Neural progenitor cell (in vitro differentiated cells): Measurements from ENCODE around the gene PRKAB1. TPM values are rescaled to one million over a fixed set of nuclear protein-coding genes. Genes with fewer than 3 reads are reported as not detected.

Experiments used
- DNase-seq: peaks from one replicate; pipeline ENCODE4 v3.0.0-alpha.2; 2016; ENCODE audit warnings: low spot score
- H2AFZ ChIP-seq: fragments of 200-600 bp; sonication (generic); replicated peaks from 2 replicates; pipeline ENCODE4 v1.6.1; 2016; ENCODE audit warnings: antibody characterized with exemption
- H3F3A ChIP-seq: fragments of 200-600 bp; sonication (generic); 2 replicates; pipeline ENCODE4 v1.6.1; 2016; ENCODE audit warnings: antibody characterized with exemption, low read depth
- H3K27ac ChIP-seq: fragments of 200-600 bp; sonication (generic); 2 replicates; pipeline ENCODE4 v1.5.1; 2016; ENCODE audit warnings: mild to moderate bottlenecking
- H3K27me3 ChIP-seq: fragments of 200-600 bp; sonication (generic); 2 replicates; pipeline ENCODE4 v1.6.1; 2016; ENCODE audit warnings: mild to moderate bottlenecking, moderate library complexity
- H3K36me3 ChIP-seq: fragments of 200-600 bp; sonication (generic); 2 replicates; pipeline ENCODE4 v1.5.1; 2016
- H3K4me1 ChIP-seq: fragments of 200-600 bp; sonication (generic); 2 replicates; pipeline ENCODE4 v1.6.1; 2016; ENCODE audit warnings: mixed run types
- H3K4me2 ChIP-seq: fragments of 200-600 bp; sonication (generic); 2 replicates; pipeline ENCODE4 v1.6.1; 2016
- H3K4me3 ChIP-seq: fragments of 200-600 bp; sonication (generic); 2 replicates; pipeline ENCODE4 v1.5.1; 2016
- H3K79me2 ChIP-seq: fragments of 200-600 bp; sonication (generic); 2 replicates; pipeline ENCODE4 v1.6.1; 2016; ENCODE audit warnings: low read depth
- H3K9ac ChIP-seq: fragments of 200-600 bp; sonication (generic); 2 replicates; pipeline ENCODE4 v1.6.1; 2016
- H3K9me3 ChIP-seq: fragments of 200-600 bp; sonication (generic); 2 replicates; pipeline ENCODE4 v1.5.1; 2016; ENCODE audit warnings: low read depth
- H4K20me1 ChIP-seq: fragments of 200-600 bp; sonication (generic); 2 replicates; pipeline ENCODE4 v1.6.1; 2016; ENCODE audit warnings: low read depth
- H3K27ac Mint-ChIP-seq: 3 replicates; pipeline ENCODE4 v1.8.0; 2021; ENCODE audit warnings: mixed read lengths
- H3K27me3 Mint-ChIP-seq: 2 replicates; pipeline ENCODE4 v1.8.0; 2022; ENCODE audit warnings: low read depth, mild to moderate bottlenecking, inconsistent platforms, moderate library complexity, mixed read lengths; ENCODE audit not compliant: insufficient read depth
- H3K36me3 Mint-ChIP-seq: 3 replicates; pipeline ENCODE4 v1.8.0; 2021; ENCODE audit warnings: mixed read lengths
- H3K4me1 Mint-ChIP-seq: 3 replicates; pipeline ENCODE4 v1.8.0; 2021; ENCODE audit warnings: mixed read lengths
- H3K4me3 Mint-ChIP-seq: 3 replicates; pipeline ENCODE4 v1.8.0; 2021; ENCODE audit warnings: mild to moderate bottlenecking, moderate library complexity, mixed read lengths
- H3K9me3 Mint-ChIP-seq: 3 replicates; pipeline ENCODE4 v1.8.0; 2020; ENCODE audit warnings: mixed read lengths
- CTCF ChIP-seq: fragments of 200-600 bp; sonication (generic); IDR thresholded peaks from 2 replicates; pipeline ENCODE4 v1.5.1; 2017; ENCODE audit warnings: antibody characterized with exemption, mild to moderate bottlenecking
- EZH2 ChIP-seq: fragments of 200-600 bp; sonication (generic); IDR thresholded peaks from 2 replicates; pipeline ENCODE4 v1.6.1; 2017; ENCODE audit warnings: antibody characterized with exemption, mild to moderate bottlenecking, moderate library complexity
- EZH2phosphoT487 ChIP-seq: fragments of 200-600 bp; sonication (generic); IDR thresholded peaks from 2 replicates; pipeline ENCODE4 v1.6.1; 2017; ENCODE audit warnings: antibody characterized with exemption
- total RNA-seq: library from RNA; depleted of rRNA; stranded (reverse); fragments of >200 nt; gene quantifications from 2 replicates; pipeline ENCODE4 v1.2.3, GENCODE V29; 2015; ENCODE audit warnings: low replicate concordance

Gene PRKAB1
- total RNA-seq, 1 donor from 2014 or later, result 24.5 TPM

DNA sequence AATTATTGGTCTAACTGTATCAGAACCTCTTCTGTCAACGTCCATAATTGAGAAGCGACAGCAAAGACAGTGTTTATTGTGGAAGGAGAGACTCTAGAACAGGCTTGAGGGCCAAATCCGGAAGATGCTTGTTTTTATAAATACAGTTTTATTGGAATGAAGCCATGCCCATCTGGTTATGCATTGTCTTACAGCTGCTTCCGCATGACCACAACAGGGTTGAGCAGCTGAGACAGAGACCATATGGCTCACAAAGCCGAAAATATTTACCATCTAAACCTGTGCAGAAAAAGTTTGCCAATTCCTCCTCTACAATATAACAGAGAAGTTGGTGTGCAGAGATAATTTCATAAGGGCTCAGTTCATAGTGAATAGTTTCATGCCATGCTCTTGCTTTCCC lies 24.5 kb downstream of the PRKAB1 start:
- no peak overlapping the region for H3K27ac Mint-ChIP-seq

GRCh38 chr12:119692997-119693396 lies 25.1 kb downstream of the PRKAB1 start:
- H3K4me1 Mint-ChIP-seq, result peaks cover 6% of the 10 kb centered on the region
- no peak overlapping the region for H3K4me2 ChIP-seq
- TF ChIP-seq EZH2, result no peak
- no peak for TF ChIP-seq CTCF
- no peak for TF ChIP-seq EZH2phosphoT487

More for the DNA sequence above, 24.5 kb downstream of the PRKAB1 start:
- H3K36me3 ChIP-seq, result no peaks in the 10 kb centered on the region
- DNase-seq, result no peak
- no peaks in the 10 kb centered on the region for H3F3A ChIP-seq
- no peak overlapping the region for H3K4me3 ChIP-seq
- no peaks in the 10 kb centered on the region for H4K20me1 ChIP-seq
- Mint-ChIP-seq H3K9me3 (no peaks in the 10 kb centered on the region), H3K27me3 (no peaks in the 10 kb centered on the region), H3K4me1 (peaks cover 6% of the 10 kb centered on the region), H3K36me3 (peaks cover 24% of the 10 kb centered on the region), H3K4me3 (no peak overlapping the region)
- TF ChIP-seq EZH2phosphoT487 (no peak), EZH2 (no peak), CTCF (no peak)
- no peak overlapping the region for H3K9ac ChIP-seq
- no peak overlapping the region for H3K27ac ChIP-seq
- H3K4me1 ChIP-seq, result no peaks in the 10 kb centered on the region
- H3K9me3 ChIP-seq, result no peaks in the 10 kb centered on the region
- no peaks in the 10 kb centered on the region for H3K79me2 ChIP-seq
- no peak overlapping the region for H2AFZ ChIP-seq
- H3K4me2 ChIP-seq, result no peak overlapping the region
- no peaks in the 10 kb centered on the region for H3K27me3 ChIP-seq

GRCh38 chr12:119693511-119693910 lies 25.6 kb downstream of the PRKAB1 start:
- Histone ChIP-seq H3K79me2 (no peaks in the 10 kb centered on the region), H3K9ac (no peak overlapping the region), H3F3A (no peaks in the 10 kb centered on the region), H3K27ac (no peak overlapping the region), H3K27me3 (no peaks in the 10 kb centered on the region), H3K9me3 (no peaks in the 10 kb centered on the region), H3K4me3 (no peak overlapping the region), H3K4me2 (no peak overlapping the region), H4K20me1 (no peaks in the 10 kb centered on the region), H3K4me1 (no peaks in the 10 kb centered on the region), H3K36me3 (no peaks in the 10 kb centered on the region), H2AFZ (no peak overlapping the region)
- peaks cover 6% of the 10 kb centered on the region for H3K4me1 Mint-ChIP-seq
- no peaks in the 10 kb centered on the region for H3K9me3 Mint-ChIP-seq
- no peaks in the 10 kb centered on the region for H3K27me3 Mint-ChIP-seq
- no peak overlapping the region for H3K27ac Mint-ChIP-seq
- no peak overlapping the region for H3K4me3 Mint-ChIP-seq
- TF ChIP-seq EZH2phosphoT487 (no peak), EZH2 (no peak), CTCF (no peak)
- H3K36me3 Mint-ChIP-seq, result peaks cover 25% of the 10 kb centered on the region
- no peak for DNase-seq

More at GRCh38 chr12:119692997-119693396, 25.1 kb downstream of the PRKAB1 start:
- H3K9me3 Mint-ChIP-seq, result no peaks in the 10 kb centered on the region
- H3K27ac ChIP-seq, result no peak overlapping the region
- H4K20me1 ChIP-seq, result no peaks in the 10 kb centered on the region
- H3K4me3 ChIP-seq, result no peak overlapping the region
- H3K36me3 Mint-ChIP-seq, result peaks cover 24% of the 10 kb centered on the region
- no peaks in the 10 kb centered on the region for H3K27me3 Mint-ChIP-seq
- no peak overlapping the region for H3K4me3 Mint-ChIP-seq
- no peak overlapping the region for H2AFZ ChIP-seq
- H3K27ac Mint-ChIP-seq, result no peak overlapping the region
- no peak for DNase-seq
- H3K27me3 ChIP-seq, result no peaks in the 10 kb centered on the region
- no peaks in the 10 kb centered on the region for H3K9me3 ChIP-seq
- H3K4me1 ChIP-seq, result no peaks in the 10 kb centered on the region
- no peaks in the 10 kb centered on the region for H3K79me2 ChIP-seq
- H3F3A ChIP-seq, result no peaks in the 10 kb centered on the region
- no peaks in the 10 kb centered on the region for H3K36me3 ChIP-seq
- no peak overlapping the region for H3K9ac ChIP-seq
